Pons (tissue), 1 donor: ENCODE data around the gene C10orf90.
A peak's percentile ranks its signal among the peaks of the same experiment; 100 is the strongest.

Source experiments
- DNase-seq: peaks from one replicate; pipeline ENCODE4 v3.0.0-alpha.2; 2016; ENCODE audit warnings: low spot score

C10orf90 gene

DNA sequence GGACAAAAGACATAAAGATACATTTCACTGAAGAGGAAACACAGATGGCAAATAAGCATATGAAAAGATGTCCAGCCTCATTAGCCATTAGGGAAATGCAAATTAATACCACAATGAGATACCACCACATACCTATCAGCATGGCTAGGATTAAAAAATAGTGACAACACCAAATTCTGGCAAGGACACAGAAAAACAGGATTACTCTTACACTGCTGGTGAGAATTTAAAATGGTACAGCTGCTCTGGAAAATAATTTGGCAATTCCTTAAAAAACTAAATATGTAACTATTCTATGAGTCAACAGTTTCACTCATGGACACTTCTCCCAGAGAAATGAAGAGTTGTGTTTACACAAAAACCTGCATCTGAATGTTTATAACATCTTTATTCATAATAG lies 121.1 kb downstream of the C10orf90 start:
- DNase-seq = no peak

DNA sequence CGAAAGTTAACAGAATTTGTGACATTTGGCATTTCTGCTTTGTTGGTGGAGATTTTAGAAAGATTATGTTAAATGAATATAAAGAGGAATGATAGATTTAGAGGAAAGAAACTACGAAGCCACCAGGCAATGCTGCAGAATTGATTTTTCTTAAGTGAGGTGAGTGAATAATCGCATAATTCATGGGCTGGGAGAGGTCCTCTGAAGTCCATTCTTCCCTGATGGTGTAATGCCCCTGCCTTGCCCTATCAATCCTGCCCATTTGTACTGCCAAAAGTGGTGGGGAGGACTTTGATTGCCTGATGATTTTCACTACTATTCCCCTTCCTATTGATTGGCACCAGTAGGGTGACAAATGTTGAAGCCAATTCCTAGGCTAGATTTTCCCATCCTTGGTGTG lies 125.9 kb downstream of the C10orf90 start:
- DNase-seq = no peak

DNA sequence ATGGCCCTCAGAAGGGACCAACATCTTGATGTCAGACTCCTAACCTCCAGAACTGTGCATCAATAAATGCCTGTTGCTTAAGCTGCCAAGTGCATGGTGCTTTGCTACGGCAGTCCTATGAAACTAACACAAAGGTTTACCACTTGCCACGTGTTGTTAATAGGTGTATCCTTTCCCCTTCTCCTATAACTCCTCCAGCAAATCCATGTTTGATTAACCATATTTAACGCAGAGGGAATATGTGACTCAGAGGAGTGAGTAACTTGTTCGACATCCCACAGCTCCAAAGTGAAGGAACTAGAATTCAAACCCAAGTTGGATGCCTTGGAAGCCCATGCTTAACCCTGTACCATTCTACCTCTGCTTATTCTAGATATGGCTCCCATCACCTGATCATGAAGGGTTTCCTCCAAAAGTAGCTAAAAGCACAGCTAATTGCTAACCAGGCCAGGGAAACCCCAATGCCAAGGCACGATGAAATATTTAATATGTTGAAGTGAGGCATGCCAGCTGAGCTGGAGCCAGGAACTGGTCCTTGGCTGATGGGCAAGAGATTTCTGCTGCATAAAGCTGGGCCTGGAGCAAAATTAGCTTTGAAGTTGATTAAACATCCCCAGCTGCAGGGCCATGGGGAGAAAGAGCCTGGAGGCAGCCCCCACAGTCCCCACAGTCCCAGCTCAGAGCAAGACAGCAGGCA lies 131.9 kb downstream of the C10orf90 start:
- DNase-seq = no peak

DNA sequence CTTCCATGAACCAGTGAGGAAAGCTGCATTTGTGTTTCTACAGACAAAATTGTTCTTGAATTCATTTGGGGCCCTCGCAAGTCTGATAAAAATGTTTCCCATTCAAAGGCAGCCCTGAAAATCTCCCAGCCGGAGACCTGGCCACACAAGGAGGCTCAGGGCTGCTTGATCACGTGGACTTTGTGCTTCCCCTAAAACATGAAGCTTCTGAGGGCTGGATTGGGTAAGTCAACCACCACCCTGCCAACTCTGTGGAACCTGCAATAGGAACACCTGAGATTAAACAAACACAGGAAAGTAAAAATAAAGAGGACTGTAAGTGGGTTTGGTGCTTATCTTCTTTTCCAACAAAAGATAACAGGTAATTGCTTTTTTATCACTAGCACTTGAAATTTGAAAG lies 133.8 kb downstream of the C10orf90 start:
- DNase-seq = no peak

DNA sequence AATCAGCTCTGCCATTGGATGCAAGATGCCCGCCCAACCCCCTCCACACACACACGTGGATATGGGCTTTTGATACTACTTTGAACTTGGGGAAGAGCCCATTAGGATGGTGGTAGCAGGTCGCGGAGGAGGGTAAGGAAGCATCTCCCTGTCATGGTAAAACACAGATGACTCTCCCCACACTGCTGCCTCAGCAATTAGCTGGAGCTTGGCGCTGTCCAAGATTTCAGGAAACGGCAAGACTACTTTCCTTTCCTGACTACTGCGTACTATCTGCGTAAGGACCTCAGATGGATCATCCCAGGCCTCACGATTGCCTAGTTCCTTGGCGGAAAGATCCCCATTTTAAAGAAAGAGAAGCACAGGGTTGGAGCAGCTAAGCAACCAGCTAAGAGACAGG lies 134.3 kb downstream of the C10orf90 start:
- no peak for DNase-seq

DNA sequence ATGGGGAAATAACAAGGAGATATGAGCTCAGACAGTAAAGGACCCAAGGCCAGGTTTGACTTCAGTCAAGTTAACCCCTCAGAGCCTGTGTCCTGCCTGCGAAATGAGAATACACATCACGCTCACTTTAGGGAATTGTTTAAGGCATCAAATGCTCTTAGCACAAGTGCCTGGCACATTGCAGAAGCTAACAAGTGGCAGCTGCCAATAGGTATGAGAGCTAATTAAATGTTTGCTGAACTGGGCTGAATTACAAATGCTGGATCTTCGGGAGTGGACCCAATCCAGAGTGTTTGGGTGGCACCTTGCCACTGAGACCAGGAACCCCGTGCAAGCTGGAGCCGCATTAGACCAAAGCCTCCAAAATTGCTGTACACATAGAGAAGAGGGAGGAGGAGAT lies 136.8 kb downstream of the C10orf90 start:
- no peak for DNase-seq

DNA sequence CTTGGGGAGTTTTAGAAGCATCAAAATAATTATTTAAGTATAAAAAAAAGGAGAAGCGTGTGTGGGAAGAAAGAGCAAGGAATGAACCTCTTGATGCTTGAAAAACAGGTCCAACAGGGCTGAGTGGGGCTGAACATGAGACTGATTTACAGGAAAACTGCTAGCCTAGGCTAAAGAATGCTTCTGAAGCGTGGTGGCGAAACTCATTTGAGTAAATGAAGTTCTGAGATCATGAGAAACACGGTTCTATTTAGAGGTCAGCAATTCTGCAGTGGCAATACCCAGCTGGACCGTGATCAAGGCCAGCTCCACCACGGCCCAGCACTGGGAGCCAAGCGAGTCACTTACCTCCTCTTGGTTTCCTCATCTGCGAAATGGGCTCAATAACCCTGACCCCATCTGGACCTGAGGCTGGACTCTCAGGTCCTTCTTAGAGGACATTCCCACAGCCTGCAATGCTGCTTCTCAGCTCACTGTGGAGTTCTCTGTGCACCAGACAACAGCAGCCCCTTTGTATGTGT lies 142.1 kb downstream of the C10orf90 start:
- no peak for DNase-seq

DNA sequence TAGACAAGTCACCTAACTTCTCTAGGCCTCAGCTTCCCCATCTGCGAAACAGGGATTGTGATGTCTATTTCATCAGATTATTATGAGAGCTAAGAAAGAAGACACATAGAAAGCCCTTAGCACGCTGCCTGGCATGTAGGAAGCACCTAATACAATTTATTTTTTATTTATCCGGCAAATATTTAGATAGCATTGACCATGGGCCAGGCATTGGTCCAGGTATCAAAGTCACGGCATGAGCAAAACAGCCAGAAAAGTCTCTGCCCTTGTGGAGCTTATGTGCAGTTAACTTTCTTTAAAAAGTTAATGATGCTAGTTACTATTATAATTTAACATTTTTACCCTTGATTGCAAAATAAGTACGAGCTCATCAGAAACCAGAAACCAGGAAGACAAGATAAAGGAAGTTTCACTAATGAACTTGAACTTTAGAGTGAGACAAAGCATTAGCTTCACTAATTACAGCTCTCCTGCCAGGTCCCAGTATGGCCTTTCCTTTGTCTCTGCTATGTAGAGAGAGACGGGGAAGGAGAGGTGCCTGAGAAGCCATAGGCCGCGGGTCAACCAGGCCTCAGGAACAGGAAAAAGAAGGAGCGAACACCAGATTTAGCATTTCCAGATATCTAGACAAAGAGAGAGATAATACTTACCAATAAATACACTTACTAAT lies 142.7 kb downstream of the C10orf90 start:
- no peak for DNase-seq

DNA sequence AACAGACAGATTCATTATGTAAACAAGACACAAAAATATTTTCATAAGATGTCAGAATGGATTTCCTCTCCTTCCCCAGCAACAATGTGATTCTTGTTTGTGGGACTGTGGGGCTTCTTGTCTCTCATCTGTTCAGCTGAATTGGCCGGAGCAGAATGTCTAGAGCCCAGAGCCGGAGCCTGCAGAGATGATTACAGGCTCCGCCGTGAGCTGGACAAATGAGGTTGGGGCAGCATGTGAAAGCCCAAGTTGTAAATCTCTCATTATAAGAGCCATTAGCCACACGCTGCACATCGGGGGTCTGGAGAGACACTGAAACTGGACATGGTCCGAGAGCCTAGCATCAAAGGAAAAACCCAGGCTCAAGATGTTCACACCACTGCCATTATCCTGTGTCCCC lies 145.2 kb downstream of the C10orf90 start:
- DNase-seq = peak; percentile 86

DNA sequence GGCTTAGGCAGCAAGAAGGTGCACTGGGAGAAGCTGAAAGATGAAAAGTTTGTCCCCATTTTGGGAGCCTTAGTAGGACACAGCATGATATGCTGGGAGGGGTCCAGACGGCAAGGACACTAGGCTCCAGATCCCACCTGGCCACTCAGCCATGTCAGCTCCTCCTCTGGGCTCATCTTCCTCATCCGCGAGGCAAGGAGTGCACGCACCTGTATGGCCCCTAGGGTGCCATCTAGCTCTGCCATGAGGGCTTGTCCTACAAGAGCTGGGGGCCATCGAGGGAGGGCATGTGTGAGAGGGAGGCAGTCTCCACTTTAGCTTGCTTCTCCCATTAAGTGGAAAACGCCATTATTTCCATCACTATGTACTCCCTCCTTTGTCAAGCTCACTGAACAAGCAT lies 146.0 kb downstream of the C10orf90 start:
- DNase-seq = no peak

DNA sequence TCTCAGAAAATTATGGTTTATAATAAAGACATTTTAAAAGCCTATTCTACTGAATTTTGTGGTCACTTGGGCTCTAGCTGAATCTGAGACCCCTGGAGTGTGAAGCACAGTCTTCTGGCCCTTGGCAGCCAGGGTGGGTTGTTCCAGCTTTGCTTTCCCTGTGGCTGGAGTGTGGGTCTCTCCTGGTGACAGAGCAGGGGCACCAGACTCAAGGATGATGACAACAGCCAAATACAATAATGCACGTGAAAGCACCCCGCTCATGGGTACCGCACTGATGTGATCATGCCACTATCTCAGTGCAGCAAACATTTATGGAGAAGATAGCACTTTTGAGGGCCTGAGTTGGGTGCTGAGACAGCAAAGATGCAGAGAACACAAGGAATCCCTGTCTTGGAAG lies 147.4 kb downstream of the C10orf90 start:
- DNase-seq = no peak

DNA sequence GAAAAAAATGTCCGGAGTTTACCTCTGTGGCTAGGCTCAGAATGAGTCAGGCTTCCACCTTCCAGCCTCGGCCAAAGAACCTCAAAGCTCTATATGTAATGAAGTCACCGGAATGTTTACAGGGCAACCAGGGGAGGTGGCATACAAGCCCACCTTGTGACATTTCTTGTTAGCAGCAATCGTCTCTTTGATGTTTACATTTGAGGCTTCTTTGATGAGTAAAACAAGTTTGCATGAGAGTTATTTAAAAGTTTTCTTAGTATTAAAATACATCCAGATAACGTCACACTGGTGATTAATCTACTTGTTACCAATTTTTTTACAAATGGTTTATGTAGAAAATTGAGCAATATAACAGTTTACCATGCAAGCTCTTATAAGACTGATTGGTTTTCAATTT lies 149.1 kb downstream of the C10orf90 start:
- DNase-seq = no peak

DNA sequence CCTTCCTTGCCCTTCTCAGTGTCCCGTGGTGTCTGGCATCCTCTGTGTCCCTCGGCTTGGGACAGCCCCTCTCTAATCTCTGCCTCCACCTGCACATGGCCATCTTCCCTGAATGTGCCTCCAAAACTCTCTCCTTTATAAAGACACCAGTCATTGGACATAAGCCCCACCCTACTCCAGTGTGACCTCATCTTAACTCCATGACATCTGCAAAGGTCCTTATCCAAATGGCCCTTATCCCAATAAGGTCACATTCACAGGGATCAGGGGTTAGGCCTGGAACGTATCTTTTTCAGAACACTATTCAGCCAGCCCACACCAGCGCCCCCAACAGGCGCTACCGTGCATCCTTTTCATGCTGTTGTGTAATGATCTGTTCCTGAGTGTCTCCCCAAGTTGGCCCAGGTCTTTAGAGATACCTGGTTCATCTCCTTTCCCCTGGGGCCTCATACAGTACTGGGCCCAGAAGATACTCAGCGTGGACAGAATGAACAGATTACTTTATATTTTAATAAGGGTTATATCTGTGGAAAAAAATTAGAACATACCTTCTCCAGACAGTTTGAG lies 149.7 kb downstream of the C10orf90 start:
- DNase-seq = no peak

DNA sequence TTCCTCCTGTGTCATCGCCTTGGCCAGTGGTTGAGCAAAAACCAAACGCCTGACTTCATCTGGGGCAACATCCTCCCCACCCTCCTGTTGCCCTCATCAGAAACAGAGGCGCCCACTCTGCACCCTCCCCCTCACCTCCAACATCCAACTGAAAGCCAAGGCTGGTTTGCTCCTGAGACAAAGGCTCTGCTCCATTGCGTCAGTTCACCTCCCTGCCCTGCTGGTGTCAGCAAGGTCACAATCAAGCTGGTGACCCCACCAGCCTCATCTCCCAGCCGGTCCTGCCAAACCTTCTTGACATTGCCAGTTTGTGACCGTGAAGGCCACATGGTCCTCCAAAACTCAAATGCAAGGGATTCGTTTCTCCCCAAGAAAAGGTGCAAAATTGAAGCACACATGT lies 150.5 kb downstream of the C10orf90 start:
- no peak for DNase-seq

DNA sequence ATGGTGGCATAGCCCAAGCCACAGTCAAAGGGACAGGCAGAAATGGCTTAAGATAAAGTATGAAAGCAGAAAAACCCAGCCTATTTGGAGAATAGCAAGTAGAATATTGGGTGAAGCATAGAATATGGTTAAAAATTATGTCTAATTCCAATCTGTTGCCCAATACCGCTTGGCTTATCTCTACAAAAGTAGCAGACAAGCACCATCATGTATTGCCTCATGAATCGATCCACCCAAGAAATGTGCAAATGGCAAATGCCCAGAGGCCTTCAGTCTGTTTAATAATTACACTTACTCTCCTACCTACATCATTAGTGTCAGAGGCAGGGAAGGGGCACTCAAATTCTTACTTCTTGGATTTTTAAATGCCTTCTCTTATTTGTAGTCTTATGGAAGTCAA lies 151.3 kb downstream of the C10orf90 start:
- no peak for DNase-seq

DNA sequence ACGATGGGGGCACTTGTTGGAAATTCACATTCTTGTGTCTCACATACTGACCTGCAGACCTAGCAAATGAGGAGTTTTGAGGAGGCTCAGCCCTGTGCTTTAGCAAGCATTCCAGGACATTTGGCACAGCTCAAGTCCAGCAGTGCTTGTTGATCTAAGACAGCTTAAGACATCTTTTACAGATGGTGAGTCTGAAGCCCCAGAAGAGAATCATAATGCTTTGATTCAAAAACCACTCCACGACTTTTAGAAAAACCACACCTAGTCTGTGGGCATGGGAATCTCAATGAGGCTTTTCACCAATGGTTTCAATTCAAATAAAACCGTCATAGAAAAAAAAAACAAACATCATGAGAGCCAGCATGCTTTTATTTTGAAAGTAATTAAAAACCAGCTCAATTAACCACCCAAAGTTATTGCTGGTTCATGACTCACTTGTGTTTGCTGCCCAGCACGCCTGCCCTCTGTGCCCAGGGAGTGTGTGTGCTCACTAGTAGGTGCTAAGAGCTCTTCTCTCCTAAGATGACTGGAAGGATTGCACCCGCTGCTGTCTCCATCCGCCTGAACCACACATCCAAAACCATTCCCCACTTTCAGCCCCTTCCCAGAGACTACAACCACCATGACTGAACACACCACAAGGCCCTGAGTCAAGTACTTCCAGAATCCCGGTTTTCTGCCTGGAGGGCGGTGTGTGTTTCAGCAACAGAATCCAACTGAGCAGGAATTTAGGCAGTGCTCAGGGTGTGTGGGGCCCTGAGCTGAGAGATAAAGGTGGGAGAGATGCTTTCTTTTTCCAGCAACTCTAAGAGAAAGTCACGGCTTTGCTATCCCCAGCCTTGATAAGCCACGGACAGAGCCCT lies 152.0 kb downstream of the C10orf90 start:
- no peak for DNase-seq

DNA sequence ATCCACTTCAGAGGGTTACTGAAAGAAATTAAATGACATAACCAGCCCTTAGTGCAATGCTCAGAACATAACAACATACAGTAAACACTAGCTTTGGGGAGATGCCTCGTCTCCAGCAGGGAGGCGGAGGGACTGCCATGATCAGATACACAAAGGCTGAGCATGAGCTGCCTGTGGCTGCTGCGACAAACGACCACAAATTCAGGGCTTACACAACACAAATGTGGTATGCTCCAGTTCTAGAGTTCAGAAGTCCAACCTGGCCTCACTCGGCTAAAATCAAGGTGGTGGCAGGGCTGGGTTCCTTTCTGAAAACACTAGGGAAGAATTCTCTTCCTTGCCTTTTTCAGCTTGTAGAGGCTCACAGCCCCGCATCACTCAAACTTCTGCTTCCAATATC lies 154.0 kb downstream of the C10orf90 start:
- no peak for DNase-seq

DNA sequence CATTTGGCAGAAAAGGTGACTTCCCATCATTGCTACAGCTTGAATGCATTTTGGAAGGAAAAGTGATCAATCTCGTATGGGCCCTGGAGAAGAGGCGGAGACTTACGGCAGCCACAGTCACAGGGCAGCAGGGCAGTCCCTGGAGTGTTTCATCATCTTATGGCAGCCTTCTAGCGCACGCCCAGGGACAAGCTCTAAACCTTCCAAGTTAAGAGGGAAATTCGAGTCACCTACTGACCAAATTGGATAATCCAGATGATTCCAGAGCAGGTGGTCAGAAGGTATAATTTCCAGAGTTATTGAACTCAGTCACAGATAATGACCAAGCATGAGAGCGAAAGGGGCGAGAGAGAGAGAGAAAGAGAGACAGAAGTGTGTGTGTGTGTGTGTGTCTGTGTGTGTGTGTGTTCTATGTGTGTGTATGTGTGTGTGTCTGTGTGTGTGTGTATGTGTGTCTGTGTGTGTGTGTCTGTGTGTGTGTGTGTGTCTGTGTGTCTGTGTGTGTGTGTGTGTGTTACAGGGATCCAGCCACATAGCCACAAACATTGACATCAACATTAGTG lies 158.5 kb downstream of the C10orf90 start:
- no peak for DNase-seq

DNA sequence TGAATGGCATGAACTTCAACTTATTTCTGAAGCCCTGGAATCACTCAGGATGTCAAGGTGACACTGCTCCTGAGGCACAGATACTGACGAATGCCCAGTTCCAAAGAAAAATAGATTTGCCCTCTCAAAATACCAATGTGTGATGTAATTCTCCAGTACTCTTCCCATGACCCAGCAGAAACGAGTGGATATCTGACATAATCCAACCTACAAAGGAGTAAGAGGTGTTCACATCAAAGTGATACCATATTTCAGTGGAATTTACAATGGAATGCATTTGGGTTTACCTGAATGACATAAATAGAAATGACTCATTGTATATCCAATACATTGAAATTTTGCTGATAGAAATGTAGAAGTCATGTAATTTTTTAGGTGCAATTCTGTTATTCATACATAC lies 161.3 kb downstream of the C10orf90 start:
- no peak for DNase-seq

DNA sequence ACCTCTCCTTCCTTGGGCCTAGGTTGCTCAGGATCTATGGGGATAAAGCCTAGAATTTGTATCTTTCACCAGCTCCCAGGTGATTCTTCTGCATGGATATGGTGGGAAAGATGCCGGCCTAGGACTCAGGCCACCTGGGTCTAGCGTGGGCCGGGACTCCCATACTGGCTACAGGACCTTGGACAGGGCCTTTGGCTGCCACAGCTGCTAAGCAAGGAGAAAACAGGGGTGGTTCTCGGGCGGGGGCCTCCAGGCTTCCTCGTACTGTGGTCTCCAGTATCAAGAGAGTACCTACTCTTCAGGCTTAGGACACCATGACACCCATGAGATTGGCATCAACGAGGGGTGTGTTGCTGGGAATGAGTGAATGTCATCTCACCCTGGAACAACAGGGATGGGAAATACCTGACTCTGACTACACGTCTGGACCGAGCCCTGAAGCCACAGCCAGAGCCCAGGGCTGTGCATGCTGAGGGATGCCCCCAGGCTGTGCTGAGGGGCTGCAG lies 161.9 kb downstream of the C10orf90 start:
- DNase-seq = no peak

DNA sequence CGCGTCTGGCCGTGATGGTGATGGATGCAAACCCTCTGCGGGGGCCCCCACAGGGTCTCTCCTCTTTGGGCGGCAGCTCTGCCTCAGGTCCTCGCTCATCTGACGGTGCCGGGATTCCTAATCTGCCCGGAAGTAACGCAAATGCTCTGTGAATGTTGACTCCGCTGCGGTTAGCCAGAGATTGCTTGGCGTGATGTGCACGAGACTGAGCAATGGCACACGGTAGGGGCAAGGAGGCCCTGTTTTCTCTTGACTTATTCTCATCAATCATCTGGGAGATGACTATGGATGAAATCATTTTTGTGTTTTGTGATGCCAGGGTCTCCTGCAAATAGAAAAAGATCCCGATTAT lies 165.8 kb downstream of the C10orf90 start:
- no peak for DNase-seq
